Measurements from ENCODE around the gene AK2. TPM values are rescaled to one million over a fixed set of nuclear protein-coding genes. Genes with fewer than 3 reads are reported as not detected.
"Not testable (repeated sequence)": the region's sequence is repeated elsewhere in the genome, so short reads cannot be mapped to it uniquely, and the experiment has no call there.

AK2 gene
- polyA plus RNA-seq, 4 donors: 133 to 230 (median 201) TPM

GRCh38 chr1:32980080-32980479 is 56.6 kb downstream of the AK2 start:
- DNase-seq (ENCODE audit: low read depth in 4 of 4, low spot score in 3 of 4): no peak

GRCh38 chr1:32978854-32979253 is 57.8 kb downstream of the AK2 start:
- no peak for DNase-seq (ENCODE audit: low read depth in 4 of 4, low spot score in 3 of 4)

- no peak for DNase-seq (ENCODE audit: low read depth in 4 of 4, low spot score in 3 of 4)
Observed at GRCh38 chr1:32977546-32978087, 59.1 kb downstream of the AK2 start.

- not testable (repeated sequence) for DNase-seq (ENCODE audit: low read depth in 4 of 4, low spot score in 3 of 4)
Observed at GRCh38 chr1:32975055-32975454, 61.6 kb downstream of the AK2 start.

- not testable (repeated sequence) for DNase-seq (ENCODE audit: low read depth in 4 of 4, low spot score in 3 of 4)
Observed at GRCh38 chr1:32973458-32973857, 63.2 kb downstream of the AK2 start.

GRCh38 chr1:32972814-32973428 is 63.8 kb downstream of the AK2 start:
- DNase-seq (ENCODE audit: low read depth in 4 of 4, low spot score in 3 of 4): peak in 3 of 4 donors; percentile 63 to 71 (median 64)

- DNase-seq (ENCODE audit: low read depth in 4 of 4, low spot score in 3 of 4): no peak
Observed at GRCh38 chr1:32971576-32971975, 65.1 kb downstream of the AK2 start.

- DNase-seq (ENCODE audit: low read depth in 4 of 4, low spot score in 3 of 4): no peak
Observed at GRCh38 chr1:32971156-32971555, 65.5 kb downstream of the AK2 start.

- DNase-seq (ENCODE audit: low read depth in 4 of 4, low spot score in 3 of 4): no peak
Observed at GRCh38 chr1:32969566-32969965, 67.1 kb downstream of the AK2 start.

- no peak for DNase-seq (ENCODE audit: low read depth in 4 of 4, low spot score in 3 of 4)
Observed at GRCh38 chr1:32967888-32968568, 68.7 kb downstream of the AK2 start.

- no peak for DNase-seq (ENCODE audit: low read depth in 4 of 4, low spot score in 3 of 4)
Observed at GRCh38 chr1:32966900-32967299, 69.8 kb downstream of the AK2 start.

- DNase-seq (ENCODE audit: low read depth in 4 of 4, low spot score in 3 of 4): no peak
Observed at GRCh38 chr1:32965251-32965747, 71.4 kb downstream of the AK2 start.

- peak; percentile 79 to 87 (median 83) for DNase-seq (ENCODE audit: low read depth in 4 of 4, low spot score in 3 of 4)
Observed at GRCh38 chr1:32964461-32965250, 72.0 kb downstream of the AK2 start, which contains the start of gene RNF19B. RNF19B (minus strand) TSS chr1:32964809; CDS start chr1:32964685, 124 bp downstream.

- no peak for DNase-seq (ENCODE audit: low read depth in 4 of 4, low spot score in 3 of 4)
Observed at GRCh38 chr1:32963746-32964460, 72.8 kb downstream of the AK2 start.

- DNase-seq (ENCODE audit: low read depth in 4 of 4, low spot score in 3 of 4): no peak
Observed at GRCh38 chr1:32962248-32962896, 74.3 kb downstream of the AK2 start.

- DNase-seq (ENCODE audit: low read depth in 4 of 4, low spot score in 3 of 4): no peak
Observed at GRCh38 chr1:32960819-32961355, 75.8 kb downstream of the AK2 start.

GRCh38 chr1:32960342-32960741 is 76.3 kb downstream of the AK2 start:
- DNase-seq (ENCODE audit: low read depth in 4 of 4, low spot score in 3 of 4): no peak

GRCh38 chr1:32958827-32959226 is 77.9 kb downstream of the AK2 start:
- no peak for DNase-seq (ENCODE audit: low read depth in 4 of 4, low spot score in 3 of 4)

Data from left renal pelvis (tissue), 4 donors.